Fibroblast of lung (primary cell): ENCODE measurements around the gene MVB12A. TPM values are rescaled to one million over a fixed set of nuclear protein-coding genes. Genes with fewer than 3 reads are reported as not detected.

Experiments
- DNase-seq, 2 donors: peaks; one replicate each; pipeline versions ENCODE4 v3.0.0 to v3.0.0-alpha.2; 2010; ENCODE audit warnings: low read depth in 2 of 2
- H2AFZ ChIP-seq: 2 replicates; pipeline ENCODE4 v1.5.1; 2012; ENCODE audit warnings: low read length, control low read depth, inconsistent platforms
- H3K27ac ChIP-seq: 2 replicates; pipeline ENCODE4 v1.5.1; 2011; ENCODE audit warnings: low read length, control low read depth; ENCODE audit not compliant: insufficient read depth
- H3K27me3 ChIP-seq: 2 replicates; pipeline ENCODE4 v1.5.1; 2011; ENCODE audit warnings: mild to moderate bottlenecking, low read length; ENCODE audit not compliant: control insufficient read depth, insufficient read depth
- H3K36me3 ChIP-seq: 2 replicates; pipeline ENCODE4 v1.5.1; 2011; ENCODE audit warnings: low read length; ENCODE audit not compliant: control insufficient read depth, insufficient read depth
- H3K4me1 ChIP-seq: 2 replicates; pipeline ENCODE4 v1.5.1; 2011; ENCODE audit warnings: low read length; ENCODE audit not compliant: control insufficient read depth, insufficient read depth; ENCODE audit errors: extremely low read depth
- H3K4me2 ChIP-seq: 2 replicates; pipeline ENCODE4 v1.5.1; 2011; ENCODE audit warnings: low read length, control low read depth; ENCODE audit not compliant: insufficient read depth; ENCODE audit errors: extremely low read depth
- H3K4me3 ChIP-seq, 4 experiments: fragments of 200-600 bp in 1 of 4; sonication (generic) in 1 of 4; replicated peaks in 1 of 4; 2 replicates each; pipeline ENCODE4 v1.5.1; 2011 to 2016; ENCODE audit warnings: low read length in 4 of 4, low read depth in 3 of 4, mild to moderate bottlenecking in 3 of 4, control low read depth in 2 of 4, inconsistent platforms in 1 of 4, mixed read lengths in 1 of 4; ENCODE audit not compliant: insufficient read depth in 1 of 4; ENCODE audit errors: control extremely low read depth in 1 of 4
- H3K79me2 ChIP-seq: 2 replicates; pipeline ENCODE4 v1.5.1; 2012; ENCODE audit warnings: mild to moderate bottlenecking, low read length, inconsistent platforms; ENCODE audit not compliant: control insufficient read depth, insufficient read depth
- H3K9ac ChIP-seq: 2 replicates; pipeline ENCODE4 v1.5.1; 2011; ENCODE audit warnings: mild to moderate bottlenecking, low read length, control low read depth; ENCODE audit not compliant: insufficient read depth
- H3K9me3 ChIP-seq: 2 replicates; pipeline ENCODE4 v1.5.1; 2012; ENCODE audit warnings: low read depth, low read length; ENCODE audit not compliant: control insufficient read depth, insufficient read depth
- H4K20me1 ChIP-seq: 2 replicates; pipeline ENCODE4 v1.5.1; 2011; ENCODE audit warnings: low read length; ENCODE audit not compliant: control insufficient read depth, insufficient read depth; ENCODE audit errors: extremely low read depth
- EZH2 ChIP-seq: IDR thresholded peaks from 2 replicates; pipeline ENCODE4 v1.5.1; 2012; ENCODE audit warnings: low read length, control low read depth, mild to moderate bottlenecking; ENCODE audit errors: missing control alignments
- polyA plus RNA-seq, 2 donors: library from polyadenylated mRNA; depleted of rRNA in 1 of 2; stranded (reverse) in 1 of 2; unstranded in 1 of 2; fragments of >200 nt; gene quantifications; 2 replicates each; pipeline ENCODE4 v1.2.1, GENCODE V29; 2011 to 2012; ENCODE audit warnings: missing spikeins in 1 of 2
- total RNA-seq: library from RNA; depleted of rRNA; stranded (reverse); fragments of >200 nt; gene quantifications from 2 replicates; pipeline ENCODE4 v1.2.1, GENCODE V29; 2014
- TF ChIP-seq, protein P1 (sequence below), 2 donors: IDR thresholded peaks in 1 of 2; conservative IDR thresholded peaks in 1 of 2; 1 replicate in 1 of 2; 2 replicates in 1 of 2; pipeline ENCODE4 v1.5.1; 2011 to 2012; ENCODE audit warnings: low read length in 2 of 2, control low read depth in 1 of 2, inconsistent platforms in 1 of 2, low read depth in 1 of 2, mild to moderate bottlenecking in 1 of 2

MVB12A gene
- total and polyA plus RNA-seq, 2 donors (not counting 1 experiment from before 2014, with no cell fraction given) = 24.8 to 34.7 TPM

DNA sequence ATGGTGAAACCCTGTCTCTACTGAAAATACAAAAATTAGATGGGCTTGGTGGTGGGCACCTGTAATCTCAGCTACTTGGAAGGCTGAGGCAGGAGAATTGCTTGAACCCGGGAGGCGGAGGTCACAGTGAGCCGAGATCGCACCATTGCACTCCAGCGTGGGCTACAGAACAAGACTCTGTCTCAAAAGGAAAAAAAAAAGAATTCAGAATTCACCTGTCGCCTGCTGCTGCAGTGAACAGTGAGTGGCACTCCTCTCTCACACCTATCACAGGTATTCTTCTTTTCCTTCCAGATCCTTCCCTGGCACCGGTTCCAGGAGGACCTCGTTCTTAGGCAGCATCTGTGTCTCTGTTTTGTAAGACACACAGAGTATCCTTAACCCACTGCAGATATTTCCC is 5.8 kb upstream of the MVB12A start:
- Histone ChIP-seq H3K4me3 (no peak overlapping the region), H3K9me3 (no peaks in the 10 kb centered on the region), H3K36me3 (no peaks in the 10 kb centered on the region), H3K79me2 (no peaks in the 10 kb centered on the region), H2AFZ (no peak overlapping the region), H3K9ac (no peak overlapping the region), H3K4me1 (no peaks in the 10 kb centered on the region), H3K27me3 (peaks cover 2% of the 10 kb centered on the region), H3K4me2 (no peak overlapping the region), H4K20me1 (no peaks in the 10 kb centered on the region), H3K27ac (no peak overlapping the region)
- no peak for DNase-seq
- TF ChIP-seq EZH2 = no peak
- TF ChIP-seq, protein P1, sequence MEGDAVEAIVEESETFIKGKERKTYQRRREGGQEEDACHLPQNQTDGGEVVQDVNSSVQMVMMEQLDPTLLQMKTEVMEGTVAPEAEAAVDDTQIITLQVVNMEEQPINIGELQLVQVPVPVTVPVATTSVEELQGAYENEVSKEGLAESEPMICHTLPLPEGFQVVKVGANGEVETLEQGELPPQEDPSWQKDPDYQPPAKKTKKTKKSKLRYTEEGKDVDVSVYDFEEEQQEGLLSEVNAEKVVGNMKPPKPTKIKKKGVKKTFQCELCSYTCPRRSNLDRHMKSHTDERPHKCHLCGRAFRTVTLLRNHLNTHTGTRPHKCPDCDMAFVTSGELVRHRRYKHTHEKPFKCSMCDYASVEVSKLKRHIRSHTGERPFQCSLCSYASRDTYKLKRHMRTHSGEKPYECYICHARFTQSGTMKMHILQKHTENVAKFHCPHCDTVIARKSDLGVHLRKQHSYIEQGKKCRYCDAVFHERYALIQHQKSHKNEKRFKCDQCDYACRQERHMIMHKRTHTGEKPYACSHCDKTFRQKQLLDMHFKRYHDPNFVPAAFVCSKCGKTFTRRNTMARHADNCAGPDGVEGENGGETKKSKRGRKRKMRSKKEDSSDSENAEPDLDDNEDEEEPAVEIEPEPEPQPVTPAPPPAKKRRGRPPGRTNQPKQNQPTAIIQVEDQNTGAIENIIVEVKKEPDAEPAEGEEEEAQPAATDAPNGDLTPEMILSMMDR (conservative IDR thresholded peaks at IDR 0.05 in 1 of 2, IDR thresholded peaks at IDR 0.05 in 1 of 2; ENCODE audit: low read depth in 1 of 2, low read length in 2 of 2) = no peak

DNA sequence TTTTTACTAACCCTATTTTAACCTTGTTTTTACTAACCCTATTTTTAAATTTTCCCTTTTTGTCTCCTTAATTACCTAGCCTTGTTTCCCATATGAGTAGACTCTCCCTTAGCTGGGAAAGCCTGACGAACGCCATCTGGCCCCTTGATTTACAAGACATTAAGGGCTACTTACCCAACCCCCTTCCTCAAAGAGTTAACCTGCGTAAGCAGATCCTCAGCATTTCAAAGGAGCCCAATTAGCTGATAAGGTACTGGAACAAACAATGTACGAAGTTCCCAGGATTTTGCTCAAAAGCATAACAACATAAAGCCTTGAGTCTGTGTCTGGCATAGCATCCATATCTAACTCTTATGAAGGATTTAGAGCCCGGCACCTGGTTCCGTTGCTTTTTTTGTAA is 4.7 kb upstream of the MVB12A start:
- Histone ChIP-seq H2AFZ (no peak overlapping the region), H3K4me1 (no peaks in the 10 kb centered on the region), H4K20me1 (no peaks in the 10 kb centered on the region), H3K4me2 (no peak overlapping the region), H3K79me2 (no peaks in the 10 kb centered on the region), H3K27ac (no peak overlapping the region), H3K4me3 (no peak overlapping the region), H3K9ac (no peak overlapping the region), H3K9me3 (no peaks in the 10 kb centered on the region), H3K27me3 (peaks cover 2% of the 10 kb centered on the region), H3K36me3 (no peaks in the 10 kb centered on the region)
- TF ChIP-seq EZH2 = no peak
- TF ChIP-seq, protein P1 (conservative IDR thresholded peaks at IDR 0.05 in 1 of 2, IDR thresholded peaks at IDR 0.05 in 1 of 2; ENCODE audit: low read depth in 1 of 2, low read length in 2 of 2) = no peak
- DNase-seq = no peak

DNA sequence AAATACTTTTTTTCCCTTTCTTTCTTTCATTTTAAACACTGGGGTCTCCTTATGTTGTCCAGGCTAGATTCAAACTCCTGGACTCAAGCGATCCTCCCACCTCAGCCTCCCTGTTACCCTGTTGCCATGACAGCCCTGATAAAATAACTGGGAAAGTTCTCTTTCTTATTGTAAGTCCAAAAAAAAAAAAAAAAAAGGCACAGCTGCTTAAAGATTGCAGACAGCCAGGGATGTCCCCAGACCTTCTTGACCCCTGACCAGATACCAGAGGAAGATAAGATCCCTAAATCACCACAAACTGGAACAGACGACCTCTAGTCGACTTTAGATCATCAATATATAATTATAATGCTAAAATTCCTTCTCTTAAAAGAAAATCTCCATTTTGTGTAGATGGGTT is 1.1 kb upstream of the MVB12A start:
- Histone ChIP-seq H3K27ac (no peak overlapping the region), H3K36me3 (peaks cover 1% of the 10 kb centered on the region), H2AFZ (no peak overlapping the region), H3K4me1 (no peaks in the 10 kb centered on the region), H3K4me2 (peak overlapping the region; percentile 92), H3K9ac (no peak overlapping the region), H4K20me1 (no peaks in the 10 kb centered on the region), H3K4me3 (no peak overlapping the region), H3K9me3 (no peaks in the 10 kb centered on the region), H3K79me2 (no peaks in the 10 kb centered on the region), H3K27me3 (peaks cover 2% of the 10 kb centered on the region)
- DNase-seq = no peak
- TF ChIP-seq, protein P1 (conservative IDR thresholded peaks at IDR 0.05 in 1 of 2, IDR thresholded peaks at IDR 0.05 in 1 of 2; ENCODE audit: low read depth in 1 of 2, low read length in 2 of 2) = no peak
- TF ChIP-seq EZH2 = no peak
